KMS-11 (cell line): ENCODE results near the gene ARMC6.

Experiments used
- H2AFZ ChIP-seq: fragments of 200-600 bp; sonication (generic); 2 replicates; pipeline ENCODE4 v1.6.1; 2016; ENCODE audit warnings: antibody characterized with exemption, mixed run types, low read depth
- H3K27ac ChIP-seq: fragments of 200-600 bp; sonication (generic); 2 replicates; pipeline ENCODE4 v1.6.1; 2016; ENCODE audit warnings: mild to moderate bottlenecking, mixed run types
- H3K27me3 ChIP-seq: fragments of 200-600 bp; sonication (generic); 2 replicates; pipeline ENCODE4 v1.6.1; 2017; ENCODE audit warnings: mild to moderate bottlenecking, low read depth, mixed run types, moderate library complexity; ENCODE audit not compliant: insufficient read depth
- H3K36me3 ChIP-seq: fragments of 200-600 bp; sonication (generic); 2 replicates; pipeline ENCODE4 v1.6.1; 2017; ENCODE audit warnings: mild to moderate bottlenecking, mixed run types; ENCODE audit not compliant: insufficient read depth
- H3K4me1 ChIP-seq: fragments of 200-600 bp; sonication (generic); 2 replicates; pipeline ENCODE4 v1.6.1; 2016; ENCODE audit warnings: mild to moderate bottlenecking, low read depth, mixed run types; ENCODE audit not compliant: poor library complexity, severe bottlenecking
- H3K4me2 ChIP-seq: fragments of 200-600 bp; sonication (generic); 2 replicates; pipeline ENCODE4 v1.7.0; 2016; ENCODE audit warnings: mild to moderate bottlenecking, mixed run types
- H3K4me3 ChIP-seq: fragments of 200-600 bp; sonication (generic); IDR thresholded peaks from 2 replicates; pipeline ENCODE4 v1.6.1; 2017; ENCODE audit warnings: low read depth, low read length, mixed read lengths; ENCODE audit not compliant: insufficient read depth
- H3K79me2 ChIP-seq: fragments of 200-600 bp; sonication (generic); 2 replicates; pipeline ENCODE4 v1.6.1; 2016; ENCODE audit warnings: low read depth, mixed run types; ENCODE audit not compliant: insufficient read depth
- H3K9ac ChIP-seq: fragments of 200-600 bp; sonication (generic); 2 replicates; pipeline ENCODE4 v1.6.1; 2016; ENCODE audit warnings: mild to moderate bottlenecking, mixed run types
- H4K20me1 ChIP-seq: fragments of 200-600 bp; sonication (generic); 2 replicates; pipeline ENCODE4 v1.6.1; 2016; ENCODE audit warnings: mild to moderate bottlenecking, mixed run types; ENCODE audit not compliant: insufficient read depth
- CTCF ChIP-seq: fragments of 200-600 bp; sonication (generic); conservative IDR thresholded peaks from 2 replicates; pipeline ENCODE4 v1.6.1; 2017; ENCODE audit warnings: low read depth, mild to moderate bottlenecking, antibody characterized with exemption, low read length, moderate library complexity, mixed read lengths

Gene ARMC6

GRCh38 chr19:19064098-19064722 lies 30.8 kb downstream of the ARMC6 start:
- TF ChIP-seq CTCF: no peak
- H3K4me2 ChIP-seq: peak overlapping the region; percentile 50
- H3K4me1 ChIP-seq: peaks cover 16% of the 10 kb centered on the region
- H3K79me2 ChIP-seq: no peaks in the 10 kb centered on the region
- H4K20me1 ChIP-seq: no peaks in the 10 kb centered on the region
- H3K36me3 ChIP-seq: no peaks in the 10 kb centered on the region
- H3K27me3 ChIP-seq: no peaks in the 10 kb centered on the region
- H3K9ac ChIP-seq: peak overlapping the region; percentile 18; the same call in 1 of the 2 replicates
- no peak overlapping the region for H3K27ac ChIP-seq
- H3K4me3 ChIP-seq: no peak overlapping the region
- peak overlapping the region; percentile 57 for H2AFZ ChIP-seq

DNA sequence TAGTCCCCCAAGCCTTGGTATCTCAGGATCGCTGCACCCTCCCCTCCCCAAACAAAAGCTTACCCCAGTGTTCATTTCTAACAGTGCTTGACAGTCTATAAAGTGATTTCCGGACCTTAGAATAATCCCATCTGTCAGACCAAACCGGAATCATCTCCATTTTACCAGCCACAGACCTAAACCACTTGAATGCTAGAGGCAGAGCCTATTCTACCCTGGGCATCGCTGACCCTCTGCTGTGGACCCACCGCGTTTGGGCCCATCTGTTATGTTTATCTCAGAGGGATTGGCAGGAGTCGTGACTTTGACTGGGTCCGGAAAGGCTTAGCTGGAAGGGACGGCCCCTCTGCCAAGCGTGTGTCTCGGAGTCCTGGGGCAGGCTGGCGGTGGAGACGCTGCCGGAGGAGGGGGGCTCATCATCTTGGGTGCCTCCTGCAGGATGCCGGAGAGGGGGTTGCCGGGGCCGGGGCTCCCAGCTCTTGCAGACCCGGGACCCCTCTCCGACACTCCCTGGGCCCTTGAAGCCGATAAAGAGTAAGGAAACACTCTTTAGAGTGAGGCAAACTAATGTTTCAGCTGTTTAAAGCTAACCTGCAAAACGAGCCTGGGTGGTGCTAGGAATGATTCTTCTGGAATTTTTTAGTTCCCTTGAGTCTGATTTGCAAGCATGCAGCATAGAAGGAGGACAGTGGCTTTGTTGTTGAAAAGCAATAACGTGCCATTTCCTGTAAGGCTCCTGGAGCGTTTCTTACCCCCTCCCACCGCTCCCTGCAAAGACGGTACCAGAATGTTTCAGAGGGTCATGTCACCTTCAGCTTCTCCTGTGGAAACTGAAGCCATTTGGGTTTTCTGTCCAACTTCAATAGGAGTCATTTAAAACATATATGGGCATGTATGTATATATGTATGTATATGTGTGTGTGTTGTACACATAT lies 31.7 kb downstream of the ARMC6 start:
- H3K79me2 ChIP-seq: no peaks in the 10 kb centered on the region
- H2AFZ ChIP-seq: 0 out of 2 replicates have a peak overlapping the region, but pooled peaks have one; percentile 57
- no peak overlapping the region for H3K4me3 ChIP-seq
- H3K27ac ChIP-seq: no peak overlapping the region
- H3K4me2 ChIP-seq: peak overlapping the region; percentile 50
- no peak overlapping the region; the same call in 1 of the 2 replicates for H3K9ac ChIP-seq
- H4K20me1 ChIP-seq: no peaks in the 10 kb centered on the region
- no peak for TF ChIP-seq CTCF
- H3K4me1 ChIP-seq: peaks cover 17% of the 10 kb centered on the region
- H3K36me3 ChIP-seq: no peaks in the 10 kb centered on the region
- no peaks in the 10 kb centered on the region for H3K27me3 ChIP-seq

GRCh38 chr19:19067276-19068072 lies 34.1 kb downstream of the ARMC6 start:
- TF ChIP-seq CTCF: no peak
- Histone ChIP-seq H3K4me2 (no peak overlapping the region), H2AFZ (no peak overlapping the region), H4K20me1 (no peaks in the 10 kb centered on the region), H3K9ac (no peak overlapping the region), H3K27me3 (no peaks in the 10 kb centered on the region), H3K4me3 (no peak overlapping the region), H3K79me2 (no peaks in the 10 kb centered on the region), H3K27ac (no peak overlapping the region), H3K4me1 (peaks cover 17% of the 10 kb centered on the region), H3K36me3 (no peaks in the 10 kb centered on the region)
